GM23338 (cell line): Measurements from ENCODE around the gene RMI2. TPM values are rescaled to one million over a fixed set of nuclear protein-coding genes. Genes with fewer than 3 reads are reported as not detected.

Experiments used
- ATAC-seq: fragments of 200-7000 bp; cut with Tn5 transposase; 3 replicates; pipeline ENCODE4 v1.9.1; 2020
- DNase-seq: peaks from one replicate; pipeline ENCODE4 v3.0.0-alpha.2; 2015; ENCODE audit warnings: low spot score
- H2AFZ ChIP-seq: fragments of 200-600 bp; sonication (generic); 2 replicates; pipeline ENCODE4 v1.8.0; 2016; ENCODE audit warnings: antibody characterized with exemption, mild to moderate bottlenecking, moderate library complexity
- H3F3A ChIP-seq: fragments of 200-600 bp; sonication (generic); replicated peaks from 2 replicates; pipeline ENCODE4 v1.8.0; 2017; ENCODE audit warnings: antibody characterized with exemption, mixed run types, low read depth
- H3K27ac ChIP-seq: fragments of 200-600 bp; sonication (generic); 2 replicates; pipeline ENCODE4 v1.6.1; 2016; ENCODE audit warnings: low read depth
- H3K27me3 ChIP-seq: fragments of 200-600 bp; sonication (generic); 2 replicates; pipeline ENCODE4 v1.8.0; 2016; ENCODE audit warnings: mild to moderate bottlenecking, mixed run types, moderate library complexity; ENCODE audit not compliant: insufficient read depth
- H3K36me3 ChIP-seq: fragments of 200-600 bp; sonication (generic); 2 replicates; pipeline ENCODE4 v1.8.0; 2016; ENCODE audit warnings: mild to moderate bottlenecking; ENCODE audit not compliant: insufficient read depth
- H3K4me1 ChIP-seq: fragments of 200-600 bp; sonication (generic); 2 replicates; pipeline ENCODE4 v1.8.0; 2016; ENCODE audit warnings: mild to moderate bottlenecking, moderate library complexity; ENCODE audit not compliant: insufficient read depth
- H3K4me2 ChIP-seq: fragments of 200-600 bp; sonication (generic); 2 replicates; pipeline ENCODE4 v1.7.1; 2017; ENCODE audit warnings: mixed run types
- H3K4me3 ChIP-seq: fragments of 200-600 bp; sonication (generic); 2 replicates; pipeline ENCODE4 v1.6.1; 2016; ENCODE audit warnings: mixed run types
- H3K79me2 ChIP-seq: fragments of 200-600 bp; sonication (generic); replicated peaks from 2 replicates; pipeline ENCODE4 v1.8.0; 2017; ENCODE audit warnings: mild to moderate bottlenecking; ENCODE audit not compliant: insufficient read depth
- H3K9me2 ChIP-seq: fragments of 200-600 bp; sonication (generic); 2 replicates; pipeline ENCODE4 v1.8.0; 2017; ENCODE audit not compliant: insufficient read depth
- H4K20me1 ChIP-seq: fragments of 200-600 bp; sonication (generic); replicated peaks from 2 replicates; pipeline ENCODE4 v1.8.0; 2017; ENCODE audit warnings: mild to moderate bottlenecking; ENCODE audit not compliant: insufficient read depth
- H3K27ac Mint-ChIP-seq: 2 replicates; pipeline ENCODE4 v1.8.0; 2020; ENCODE audit warnings: inconsistent platforms, mild to moderate bottlenecking, moderate library complexity, mixed read lengths
- H3K27me3 Mint-ChIP-seq: 3 replicates; pipeline ENCODE4 v1.8.0; 2022; ENCODE audit warnings: low read depth, mild to moderate bottlenecking, moderate library complexity, mixed read lengths, inconsistent platforms; ENCODE audit not compliant: insufficient read depth, poor library complexity
- H3K36me3 Mint-ChIP-seq: 3 replicates; pipeline ENCODE4 v1.8.0; 2021; ENCODE audit warnings: low read depth, mild to moderate bottlenecking, inconsistent platforms, moderate library complexity, mixed read lengths
- H3K4me1 Mint-ChIP-seq: 3 replicates; pipeline ENCODE4 v1.8.0; 2020; ENCODE audit warnings: mild to moderate bottlenecking, inconsistent platforms, mixed read lengths
- H3K4me3 Mint-ChIP-seq: 3 replicates; pipeline ENCODE4 v1.8.0; 2021; ENCODE audit warnings: moderate library complexity, mild to moderate bottlenecking, inconsistent platforms, mixed read lengths
- H3K9me3 Mint-ChIP-seq: 3 replicates; pipeline ENCODE4 v1.8.0; 2020; ENCODE audit warnings: moderate library complexity, mild to moderate bottlenecking, inconsistent platforms, mixed read lengths
- CREB1 ChIP-seq: fragments of 250-450 bp; sonication (Bioruptor Pico); IDR thresholded peaks from 2 replicates; pipeline ENCODE4 v1.5.0; 2020; ENCODE audit warnings: low read depth, mild to moderate bottlenecking, moderate library complexity
- CTCF ChIP-seq, 2 experiments: fragments of 200-600 bp in 1 of 2; sonication (generic) in 1 of 2; conservative IDR thresholded peaks; 2 replicates each; pipeline versions ENCODE4 v1.5.1 to v1.6.1; 2016 to 2017; ENCODE audit warnings: antibody characterized with exemption in 2 of 2, low read depth in 2 of 2, mild to moderate bottlenecking in 2 of 2, moderate library complexity in 1 of 2
- ETS1 ChIP-seq: IDR thresholded peaks from 2 replicates; pipeline ENCODE4 v1.6.1; 2016; ENCODE audit warnings: antibody characterized with exemption
- EZH2 ChIP-seq: fragments of 200-600 bp; sonication (generic); IDR thresholded peaks from one replicate; pipeline ENCODE4 v1.8.0; 2017; ENCODE audit warnings: antibody characterized with exemption, mild to moderate bottlenecking, low read depth; ENCODE audit not compliant: unreplicated experiment
- JUNB ChIP-seq: IDR thresholded peaks from one replicate; pipeline ENCODE4 v1.6.1; 2016; ENCODE audit warnings: antibody characterized with exemption; ENCODE audit not compliant: unreplicated experiment
- POLR2AphosphoS5 ChIP-seq: IDR thresholded peaks from 2 replicates; pipeline ENCODE4 v1.6.1; 2016; ENCODE audit warnings: antibody characterized with exemption, low read depth
- REST ChIP-seq: IDR thresholded peaks from one replicate; pipeline ENCODE4 v1.6.1; 2018; ENCODE audit warnings: antibody characterized with exemption; ENCODE audit not compliant: unreplicated experiment
- STAT1 ChIP-seq: IDR thresholded peaks from one replicate; pipeline ENCODE4 v1.6.1; 2016; ENCODE audit warnings: antibody characterized with exemption; ENCODE audit not compliant: unreplicated experiment
- ZNF331 ChIP-seq: fragments of 250-450 bp; sonication (Bioruptor Pico); IDR thresholded peaks from 2 replicates; pipeline ENCODE4 v1.5.0; 2020; ENCODE audit warnings: low read depth, mild to moderate bottlenecking, moderate library complexity
- ZNF462 ChIP-seq: fragments of 250-450 bp; sonication (Bioruptor Pico); IDR thresholded peaks from 2 replicates; pipeline ENCODE4 v1.5.0; 2020; ENCODE audit warnings: mild to moderate bottlenecking, moderate library complexity
- polyA plus RNA-seq: library from polyadenylated mRNA; unstranded; fragments of >200 nt; fragmentation: Nextera tagmentation; extraction: Ambion mirVana; gene quantifications from 2 replicates; pipeline ENCODE4 v1.2.1, GENCODE V29; 2016
- total RNA-seq: library from RNA; depleted of rRNA; stranded (reverse); fragments of >200 nt; shearing (Covaris generic); gene quantifications from 2 replicates; pipeline ENCODE4 v1.2.3, GENCODE V29; 2014

Gene RMI2
- total and polyA plus RNA-seq, 2 experiments from 2014 or later, result 98.2 to 108 TPM

GRCh38 chr16:11339075-11339474 is 6.2 kb upstream of the RMI2 start (continued):
- no peak for TF ChIP-seq CTCF (conservative IDR thresholded peaks at IDR 0.05; ENCODE audit: low read depth in 2 of 2)

GRCh38 chr16:11340710-11341109 is 4.5 kb upstream of the RMI2 start:
- no peaks in the 10 kb centered on the region for H3F3A ChIP-seq
- H3K79me2 ChIP-seq, result peaks cover 10% of the 10 kb centered on the region
- DNase-seq (no peak), ATAC-seq (no peak; the same call in 2 of the 3 replicates)
- H3K4me3 ChIP-seq, result no peak overlapping the region
- no peaks in the 10 kb centered on the region for H4K20me1 ChIP-seq
- H3K27ac Mint-ChIP-seq, result peak overlapping the region; percentile 18
- H3K36me3 ChIP-seq, result no peaks in the 10 kb centered on the region
- peaks cover 27% of the 10 kb centered on the region for H3K36me3 Mint-ChIP-seq
- H3K4me1 Mint-ChIP-seq, result peaks cover 16% of the 10 kb centered on the region
- H3K4me3 Mint-ChIP-seq, result no peak overlapping the region
- H3K27me3 ChIP-seq, result no peaks in the 10 kb centered on the region
- H3K27me3 Mint-ChIP-seq, result peaks cover 10% of the 10 kb centered on the region
- H3K4me2 ChIP-seq, result no peak overlapping the region
- H3K4me1 ChIP-seq, result peaks cover 17% of the 10 kb centered on the region
- no peaks in the 10 kb centered on the region for H3K9me2 ChIP-seq
- peak overlapping the region; percentile 89 for H3K27ac ChIP-seq
- H2AFZ ChIP-seq, result no peak overlapping the region
- H3K9me3 Mint-ChIP-seq, result peaks cover 13% of the 10 kb centered on the region
- TF ChIP-seq CREB1 (no peak), ZNF462 (CRISPR knock-in tag) (no peak), ZNF331 (CRISPR knock-in tag) (no peak), ETS1 (no peak), STAT1 (no peak), EZH2 (no peak), REST (no peak), JUNB (no peak), POLR2AphosphoS5 (no peak), CTCF (conservative IDR thresholded peaks at IDR 0.05; ENCODE audit: low read depth in 2 of 2) (no peak)
